Measurements from ENCODE around the gene PDZD2.

PDZD2 gene

GRCh38 chr5:31889001-31889561 is 250.2 kb downstream of the PDZD2 start:
- DNase-seq: no peak

- no peak for DNase-seq
Measured at GRCh38 chr5:31890046-31890445, 251.1 kb downstream of the PDZD2 start.

GRCh38 chr5:31894141-31894540 is 255.2 kb downstream of the PDZD2 start:
- no peak for DNase-seq

- no peak for DNase-seq
Measured at GRCh38 chr5:31895199-31895820, 256.4 kb downstream of the PDZD2 start.

GRCh38 chr5:31898036-31898632 is 259.2 kb downstream of the PDZD2 start:
- no peak for DNase-seq

- no peak for DNase-seq
Measured at GRCh38 chr5:31900296-31900865, 261.4 kb downstream of the PDZD2 start.

GRCh38 chr5:31901807-31902530 is 263.0 kb downstream of the PDZD2 start:
- DNase-seq: no peak

- peak; percentile 32 for DNase-seq
Measured at GRCh38 chr5:31908396-31908795, 269.5 kb downstream of the PDZD2 start.

- DNase-seq: no peak
Measured at GRCh38 chr5:31909073-31909472, 270.1 kb downstream of the PDZD2 start.

- DNase-seq: no peak
Measured at GRCh38 chr5:31911291-31912265, 272.6 kb downstream of the PDZD2 start.

GRCh38 chr5:31913808-31914207 is 274.9 kb downstream of the PDZD2 start:
- no peak for DNase-seq

GRCh38 chr5:31916327-31916726 is 277.4 kb downstream of the PDZD2 start:
- DNase-seq: no peak

- no peak for DNase-seq
Measured at GRCh38 chr5:31918739-31919138, 279.8 kb downstream of the PDZD2 start.

- no peak for DNase-seq
Measured at GRCh38 chr5:31921852-31922305, 282.9 kb downstream of the PDZD2 start.

- no peak for DNase-seq
Measured at GRCh38 chr5:31924005-31924404, 285.1 kb downstream of the PDZD2 start.

- no peak for DNase-seq
Measured at GRCh38 chr5:31931874-31932273, 292.9 kb downstream of the PDZD2 start.

- DNase-seq: no peak
Measured at GRCh38 chr5:31934156-31934555, 295.2 kb downstream of the PDZD2 start.

- no peak for DNase-seq
Measured at GRCh38 chr5:31935496-31936369, 296.8 kb downstream of the PDZD2 start.

- DNase-seq: no peak
Measured at GRCh38 chr5:31936683-31937082, 297.8 kb downstream of the PDZD2 start.

GRCh38 chr5:31937226-31937625 is 298.3 kb downstream of the PDZD2 start:
- no peak for DNase-seq

GRCh38 chr5:31937703-31938102 is 298.8 kb downstream of the PDZD2 start:
- DNase-seq: no peak

Data from CD4-positive, alpha-beta T cell treated with Interleukin-6 for 4 hours (primary cell).